ENCODE data around the gene DUSP6.

Gene DUSP6

GRCh38 chr12:89369166-89369565 lies 16.9 kb upstream of the DUSP6 start:
- DNase-seq (ENCODE audit: low spot score in 2 of 2) (no peak), ATAC-seq (replicated peaks; ENCODE audit: extremely low read depth, poor library complexity, severe bottlenecking) (no peak)
- peaks cover 4% of the 10 kb centered on the region for H3K36me3 Mint-ChIP-seq (ENCODE audit: insufficient read depth)
- no peaks in the 10 kb centered on the region for H3K4me1 Mint-ChIP-seq
- no peaks in the 10 kb centered on the region for H3K27me3 Mint-ChIP-seq
- no peaks in the 10 kb centered on the region for H3K9me3 Mint-ChIP-seq
- H3K4me3 Mint-ChIP-seq, result no peak overlapping the region
- H3K27ac Mint-ChIP-seq (ENCODE audit: low read depth), result no peak overlapping the region

GRCh38 chr12:89368391-89368790 lies 16.1 kb upstream of the DUSP6 start:
- no peaks in the 10 kb centered on the region for H3K27me3 Mint-ChIP-seq
- peaks cover 4% of the 10 kb centered on the region for H3K36me3 Mint-ChIP-seq (ENCODE audit: insufficient read depth)
- DNase-seq (ENCODE audit: low spot score in 2 of 2) (no peak), ATAC-seq (replicated peaks; ENCODE audit: extremely low read depth, poor library complexity, severe bottlenecking) (no peak)
- H3K4me3 Mint-ChIP-seq, result no peak overlapping the region
- H3K27ac Mint-ChIP-seq (ENCODE audit: low read depth), result no peak overlapping the region
- no peaks in the 10 kb centered on the region for H3K9me3 Mint-ChIP-seq
- no peaks in the 10 kb centered on the region for H3K4me1 Mint-ChIP-seq

- H3K4me3 Mint-ChIP-seq, result no peak overlapping the region
- no peaks in the 10 kb centered on the region for H3K4me1 Mint-ChIP-seq
- no peaks in the 10 kb centered on the region for H3K9me3 Mint-ChIP-seq
Observed at GRCh38 chr12:89366676-89367364, 14.5 kb upstream of the DUSP6 start.

GRCh38 chr12:89364631-89365030 lies 12.3 kb upstream of the DUSP6 start:
- no peaks in the 10 kb centered on the region for H3K9me3 Mint-ChIP-seq
- H3K4me1 Mint-ChIP-seq, result no peaks in the 10 kb centered on the region
- H3K27me3 Mint-ChIP-seq, result no peaks in the 10 kb centered on the region
- H3K4me3 Mint-ChIP-seq, result no peak overlapping the region
- ATAC-seq (replicated peaks; ENCODE audit: extremely low read depth, poor library complexity, severe bottlenecking) (no peak), DNase-seq (ENCODE audit: low spot score in 2 of 2) (no peak)
- H3K36me3 Mint-ChIP-seq (ENCODE audit: insufficient read depth), result peaks cover 1% of the 10 kb centered on the region
- no peak overlapping the region for H3K27ac Mint-ChIP-seq (ENCODE audit: low read depth)

More at GRCh38 chr12:89366676-89367364, 14.5 kb upstream of the DUSP6 start:
- H3K36me3 Mint-ChIP-seq (ENCODE audit: insufficient read depth), result peaks cover 4% of the 10 kb centered on the region
- ATAC-seq (replicated peaks; ENCODE audit: extremely low read depth, poor library complexity, severe bottlenecking) (no peak), DNase-seq (ENCODE audit: low spot score in 2 of 2) (no peak)
- no peaks in the 10 kb centered on the region for H3K27me3 Mint-ChIP-seq
- no peak overlapping the region for H3K27ac Mint-ChIP-seq (ENCODE audit: low read depth)

GRCh38 chr12:89364058-89364457 lies 11.8 kb upstream of the DUSP6 start:
- no peak overlapping the region for H3K4me3 Mint-ChIP-seq

GRCh38 chr12:89363582-89363981 lies 11.3 kb upstream of the DUSP6 start:
- no peak overlapping the region for H3K27ac Mint-ChIP-seq (ENCODE audit: low read depth)

More at GRCh38 chr12:89364058-89364457, 11.8 kb upstream of the DUSP6 start:
- H3K4me1 Mint-ChIP-seq, result no peaks in the 10 kb centered on the region
- H3K9me3 Mint-ChIP-seq, result no peaks in the 10 kb centered on the region
- no peak for ATAC-seq (replicated peaks; ENCODE audit: extremely low read depth, poor library complexity, severe bottlenecking)
- no peak for DNase-seq (ENCODE audit: low spot score in 2 of 2)
- H3K27me3 Mint-ChIP-seq, result no peaks in the 10 kb centered on the region
- H3K27ac Mint-ChIP-seq (ENCODE audit: low read depth), result no peak overlapping the region
- H3K36me3 Mint-ChIP-seq (ENCODE audit: insufficient read depth), result peaks cover 1% of the 10 kb centered on the region

GRCh38 chr12:89363084-89363483 lies 10.8 kb upstream of the DUSP6 start:
- Mint-ChIP-seq H3K9me3 (no peaks in the 10 kb centered on the region), H3K27ac (ENCODE audit: low read depth) (no peak overlapping the region), H3K36me3 (ENCODE audit: insufficient read depth) (peaks cover 1% of the 10 kb centered on the region), H3K4me3 (no peak overlapping the region), H3K27me3 (no peaks in the 10 kb centered on the region), H3K4me1 (no peaks in the 10 kb centered on the region)
- no peak for DNase-seq (ENCODE audit: low spot score in 2 of 2)
- no peak for ATAC-seq (replicated peaks; ENCODE audit: extremely low read depth, poor library complexity, severe bottlenecking)

More at GRCh38 chr12:89363582-89363981, 11.3 kb upstream of the DUSP6 start:
- no peak for DNase-seq (ENCODE audit: low spot score in 2 of 2)
- no peak overlapping the region for H3K4me3 Mint-ChIP-seq
- H3K4me1 Mint-ChIP-seq, result no peaks in the 10 kb centered on the region
- H3K9me3 Mint-ChIP-seq, result no peaks in the 10 kb centered on the region
- no peaks in the 10 kb centered on the region for H3K27me3 Mint-ChIP-seq
- no peak for ATAC-seq (replicated peaks; ENCODE audit: extremely low read depth, poor library complexity, severe bottlenecking)
- H3K36me3 Mint-ChIP-seq (ENCODE audit: insufficient read depth), result peaks cover 1% of the 10 kb centered on the region

GRCh38 chr12:89359615-89360014 lies 7.3 kb upstream of the DUSP6 start:
- no peak for DNase-seq (ENCODE audit: low spot score in 2 of 2)
- ATAC-seq (replicated peaks; ENCODE audit: extremely low read depth, poor library complexity, severe bottlenecking), result no peak
- no peak overlapping the region for H3K27ac Mint-ChIP-seq (ENCODE audit: low read depth)
- no peaks in the 10 kb centered on the region for H3K27me3 Mint-ChIP-seq
- no peak overlapping the region for H3K4me3 Mint-ChIP-seq
- H3K4me1 Mint-ChIP-seq, result peaks cover 2% of the 10 kb centered on the region
- peaks cover 1% of the 10 kb centered on the region for H3K36me3 Mint-ChIP-seq (ENCODE audit: insufficient read depth)
- no peaks in the 10 kb centered on the region for H3K9me3 Mint-ChIP-seq

- Mint-ChIP-seq H3K36me3 (ENCODE audit: insufficient read depth) (peaks cover 3% of the 10 kb centered on the region), H3K9me3 (no peaks in the 10 kb centered on the region), H3K4me3 (no peak overlapping the region), H3K27ac (ENCODE audit: low read depth) (no peak overlapping the region), H3K4me1 (peaks cover 7% of the 10 kb centered on the region), H3K27me3 (no peaks in the 10 kb centered on the region)
- DNase-seq (ENCODE audit: low spot score in 2 of 2) (no peak), ATAC-seq (replicated peaks; ENCODE audit: extremely low read depth, poor library complexity, severe bottlenecking) (no peak)
Observed at GRCh38 chr12:89358805-89359204, 6.5 kb upstream of the DUSP6 start.

GRCh38 chr12:89357297-89357730 lies 5.0 kb upstream of the DUSP6 start:
- H3K27ac Mint-ChIP-seq (ENCODE audit: low read depth), result no peak overlapping the region
- ATAC-seq (replicated peaks; ENCODE audit: extremely low read depth, poor library complexity, severe bottlenecking) (no peak), DNase-seq (ENCODE audit: low spot score in 2 of 2) (no peak)
- H3K4me3 Mint-ChIP-seq, result no peak overlapping the region
- H3K9me3 Mint-ChIP-seq, result no peaks in the 10 kb centered on the region
- H3K36me3 Mint-ChIP-seq (ENCODE audit: insufficient read depth), result peaks cover 9% of the 10 kb centered on the region
- H3K4me1 Mint-ChIP-seq, result peaks cover 11% of the 10 kb centered on the region
- H3K27me3 Mint-ChIP-seq, result no peaks in the 10 kb centered on the region

- ATAC-seq (replicated peaks; ENCODE audit: extremely low read depth, poor library complexity, severe bottlenecking), result no peak
- Mint-ChIP-seq H3K4me3 (no peak overlapping the region), H3K9me3 (no peaks in the 10 kb centered on the region), H3K4me1 (peaks cover 19% of the 10 kb centered on the region), H3K27ac (ENCODE audit: low read depth) (no peak overlapping the region), H3K27me3 (no peaks in the 10 kb centered on the region), H3K36me3 (ENCODE audit: insufficient read depth) (peaks cover 15% of the 10 kb centered on the region)
- DNase-seq (ENCODE audit: low spot score in 2 of 2), result no peak
Observed at GRCh38 chr12:89356069-89356665, 3.9 kb upstream of the DUSP6 start.

GRCh38 chr12:89355243-89356068 lies 3.2 kb upstream of the DUSP6 start:
- peaks cover 26% of the 10 kb centered on the region for H3K4me1 Mint-ChIP-seq
- no peak overlapping the region for H3K27ac Mint-ChIP-seq (ENCODE audit: low read depth)
- H3K4me3 Mint-ChIP-seq, result peak overlapping the region; percentile 81
- ATAC-seq (replicated peaks; ENCODE audit: extremely low read depth, poor library complexity, severe bottlenecking), result no peak
- H3K36me3 Mint-ChIP-seq (ENCODE audit: insufficient read depth), result peaks cover 17% of the 10 kb centered on the region
- DNase-seq (ENCODE audit: low spot score in 2 of 2), result no peak
- H3K9me3 Mint-ChIP-seq, result no peaks in the 10 kb centered on the region
- H3K27me3 Mint-ChIP-seq, result no peaks in the 10 kb centered on the region
